HG02938 (cell line): ENCODE data around the gene CDX4.
"Not testable (repeated sequence)": the region's sequence is repeated elsewhere in the genome, so short reads cannot be mapped to it uniquely, and the experiment has no call there.

Experiments used
- ATAC-seq: cut with Tn5 transposase; IDR thresholded peaks from one replicate; pipeline ENCODE4 v1.9.1; 2021; ENCODE audit warnings: mild to moderate bottlenecking, moderate library complexity; ENCODE audit not compliant: unreplicated experiment

Gene CDX4

DNA sequence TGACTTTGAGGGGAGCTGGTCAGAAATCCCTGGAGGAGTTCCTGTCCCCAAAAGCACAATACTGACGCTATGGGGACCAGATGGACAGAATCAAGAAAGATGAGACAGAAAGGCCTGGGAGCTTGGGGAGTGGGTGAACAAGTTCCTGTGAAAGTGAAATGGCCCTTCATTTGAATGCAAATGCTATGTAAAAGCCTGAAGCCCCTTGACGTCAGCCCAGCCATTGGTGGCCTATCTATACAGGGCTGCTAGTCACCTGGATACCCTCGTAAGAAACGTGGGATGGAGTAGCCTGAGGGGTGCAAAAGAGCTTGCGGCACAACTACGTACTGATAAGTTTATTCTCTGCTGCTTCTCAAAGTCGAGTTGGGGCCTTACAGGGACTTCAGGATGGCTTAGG lies at the start of gene CDX4:
CDX4 (plus strand) TSS at position 223 of the 400 bp plus-strand sequence. CDS start 201 bp downstream, outside the sequence.
- ATAC-seq: no peak

GRCh38 chrX:73398185-73398914 lies 48.5 kb upstream of the CDX4 start:
- no peak for ATAC-seq

DNA sequence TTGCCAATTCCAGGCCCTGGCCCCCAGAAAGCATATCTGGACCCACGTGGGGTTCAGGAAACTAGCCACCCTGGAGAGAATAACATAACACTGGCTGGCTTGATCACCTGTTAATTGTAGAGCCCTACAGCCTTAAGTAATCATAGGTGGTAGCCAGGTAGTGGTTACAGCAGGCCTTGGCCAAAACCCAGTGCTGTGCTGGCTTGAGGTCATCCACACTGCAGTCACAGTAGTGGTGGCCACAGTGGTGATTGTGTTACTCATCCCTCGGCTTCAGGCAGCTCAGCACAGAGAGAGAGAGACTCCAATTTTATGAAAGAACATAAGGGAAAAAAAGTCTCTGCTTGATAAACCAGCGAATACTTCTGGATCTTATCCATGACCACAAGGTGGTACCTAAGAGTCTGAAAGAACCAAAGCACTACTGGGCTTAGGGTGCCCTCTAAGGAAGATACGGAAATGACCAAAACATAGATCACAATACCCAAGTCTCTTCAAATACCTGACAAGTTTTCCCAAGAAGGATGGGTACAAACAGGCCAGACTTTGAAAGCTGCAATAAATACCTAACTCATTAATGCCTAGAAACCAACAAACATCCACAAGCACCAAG lies 46.6 kb upstream of the CDX4 start:
- no peak for ATAC-seq

DNA sequence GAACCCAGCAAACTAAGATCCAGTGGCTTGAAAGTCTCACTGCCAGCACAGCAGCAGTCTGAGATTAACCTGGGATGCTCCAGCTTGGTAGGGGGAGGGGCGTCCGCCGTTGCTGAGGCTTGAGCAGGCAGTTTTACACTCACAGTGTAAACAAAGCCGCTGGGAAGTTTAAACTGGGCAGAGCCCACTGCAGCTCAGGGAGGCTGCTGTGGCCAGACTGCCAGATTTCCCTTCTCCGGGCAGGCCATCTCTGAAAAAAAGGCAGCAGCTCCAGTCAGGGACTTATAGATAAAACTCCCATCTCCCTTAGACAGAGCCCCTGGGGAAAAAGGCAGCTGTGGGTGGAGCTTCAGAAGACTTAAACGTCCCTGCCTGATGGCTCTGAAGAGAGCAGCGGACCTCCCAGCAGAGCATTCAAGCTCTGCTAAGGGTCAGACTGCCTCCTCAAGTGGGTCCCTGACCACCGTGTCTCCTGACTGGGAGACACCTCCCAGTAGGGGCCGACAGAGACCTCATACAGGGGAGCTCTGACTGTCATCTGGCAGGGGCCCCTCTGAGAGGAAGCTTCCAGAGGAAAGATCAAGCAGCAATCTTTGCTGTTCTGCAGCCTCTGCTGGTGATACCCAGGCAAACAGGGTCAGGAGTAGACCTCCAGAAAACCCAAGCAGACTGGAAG lies 45.1 kb upstream of the CDX4 start:
- no peak for ATAC-seq

DNA sequence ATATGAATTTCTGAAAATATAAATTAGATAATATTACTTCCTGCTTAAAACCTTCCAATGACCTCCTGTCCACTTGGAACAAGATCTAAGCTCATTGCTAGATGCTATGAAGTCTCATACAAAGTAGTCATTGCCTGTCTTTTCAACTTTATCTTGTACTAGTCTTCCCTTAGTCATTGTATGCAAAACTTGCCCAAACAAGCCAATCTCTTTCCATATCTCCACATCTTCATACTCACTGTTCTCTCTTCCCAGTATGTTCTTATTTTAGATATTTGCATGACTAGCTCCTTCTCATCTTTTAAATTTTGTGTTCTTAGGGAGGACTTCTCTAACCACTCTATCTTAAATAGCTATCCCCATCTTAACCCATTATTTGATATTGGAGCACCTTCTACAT lies 33.9 kb upstream of the CDX4 start:
- ATAC-seq: no peak

DNA sequence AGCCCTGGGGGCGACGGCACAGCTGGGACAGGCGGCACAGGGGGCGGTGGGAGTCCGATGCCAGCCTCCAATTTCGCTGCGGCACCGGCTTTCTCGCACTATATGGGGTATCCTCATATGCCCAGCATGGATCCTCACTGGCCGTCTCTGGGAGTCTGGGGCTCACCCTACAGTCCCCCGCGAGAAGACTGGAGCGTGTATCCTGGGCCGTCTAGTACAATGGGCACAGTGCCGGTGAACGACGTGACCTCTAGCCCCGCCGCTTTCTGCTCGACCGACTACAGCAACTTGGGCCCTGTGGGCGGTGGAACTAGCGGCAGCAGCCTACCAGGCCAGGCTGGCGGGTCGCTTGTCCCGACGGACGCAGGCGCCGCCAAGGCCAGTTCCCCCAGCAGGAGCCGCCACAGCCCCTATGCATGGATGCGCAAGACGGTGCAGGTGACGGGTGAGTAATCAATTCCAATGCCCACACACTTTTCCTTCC lies 500 bp downstream of the CDX4 start:
- no peak for ATAC-seq

- no peak for ATAC-seq
These were observed 1.5 kb downstream of the CDX4 start for GRCh38 chrX:73448379-73448778.

DNA sequence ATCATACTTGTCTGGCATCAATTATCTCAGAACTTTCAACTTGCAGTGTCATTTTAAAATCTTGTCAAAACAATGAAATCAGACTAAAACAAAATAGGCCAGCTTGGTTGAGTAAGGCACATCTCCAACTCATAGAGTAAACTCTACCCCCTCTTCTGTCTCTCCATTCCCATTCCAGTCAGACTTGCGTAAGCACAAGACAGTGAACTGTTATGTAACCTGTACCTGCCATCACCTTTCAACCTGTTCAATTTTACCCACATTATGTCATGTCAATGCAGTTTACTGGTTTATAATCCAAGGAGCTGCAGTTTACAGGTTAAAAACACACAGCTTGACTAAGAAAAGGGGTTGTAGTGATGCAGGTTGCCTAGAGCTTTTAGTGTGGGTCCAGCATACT lies 8.3 kb downstream of the CDX4 start:
- ATAC-seq: no peak

GRCh38 chrX:73457306-73457705 lies 10.5 kb downstream of the CDX4 start:
- ATAC-seq: no peak

GRCh38 chrX:73468376-73468775 lies 21.5 kb downstream of the CDX4 start:
- ATAC-seq: no peak

DNA sequence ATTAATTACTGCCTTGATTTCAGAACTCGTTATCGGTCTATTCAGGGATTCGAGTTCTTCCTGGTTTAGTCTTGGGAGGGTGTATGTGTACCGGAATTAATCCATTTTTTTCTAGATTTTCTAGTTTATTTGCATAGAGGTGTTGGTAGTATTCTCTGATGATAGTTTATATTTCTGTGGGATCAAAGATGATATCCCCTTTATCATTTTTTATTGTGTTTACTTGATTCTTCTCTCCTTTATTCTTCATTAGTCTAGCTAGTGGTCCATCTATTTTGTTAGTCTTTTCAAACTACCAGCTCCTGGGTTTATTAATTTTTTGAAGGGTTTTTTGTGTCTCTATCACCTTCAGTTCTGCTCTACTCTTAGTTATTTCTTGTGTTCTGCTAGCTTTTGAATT lies 32.1 kb downstream of the CDX4 start:
- no peak for ATAC-seq

DNA sequence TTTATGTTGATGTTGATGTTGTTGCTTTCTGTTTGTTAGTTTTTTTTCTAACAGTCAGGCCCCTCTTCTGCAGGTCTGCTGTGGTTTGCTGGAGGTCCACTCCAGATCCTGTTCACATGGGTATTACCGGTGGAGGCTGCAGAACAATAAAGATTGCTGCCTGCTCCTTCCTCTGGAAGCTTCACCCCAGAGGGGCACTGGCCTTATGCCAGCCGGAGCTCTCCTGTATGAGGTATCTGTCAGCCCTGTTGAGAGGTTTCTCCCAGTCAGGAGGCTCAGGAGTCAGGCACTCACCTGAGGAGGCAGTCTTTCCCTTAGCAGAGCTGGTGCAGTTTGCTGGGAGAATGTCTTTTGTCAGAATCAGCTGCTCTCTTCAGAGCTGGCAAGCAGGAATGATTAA lies 34.7 kb downstream of the CDX4 start:
- no peak for ATAC-seq

GRCh38 chrX:73490661-73491060 lies 43.8 kb downstream of the CDX4 start:
- no peak for ATAC-seq

DNA sequence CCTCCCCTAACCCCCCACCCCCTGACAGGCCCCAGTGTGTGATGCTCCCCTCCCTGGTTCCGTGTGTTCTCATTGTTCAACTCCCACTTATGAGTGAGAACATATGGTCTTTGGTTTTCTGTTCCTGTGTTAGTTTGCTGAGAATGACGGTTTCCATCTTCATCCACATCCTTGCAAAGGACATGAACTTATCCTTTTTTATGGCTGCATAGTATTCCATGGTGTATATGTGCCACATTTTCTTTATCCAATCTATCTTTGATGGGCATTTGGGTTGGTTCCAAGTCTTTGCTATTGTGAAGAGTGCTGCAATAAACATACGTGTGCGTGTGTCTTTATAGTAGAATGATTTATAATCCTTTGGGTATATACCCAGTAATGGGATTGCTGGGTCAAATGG lies 45.3 kb downstream of the CDX4 start:
- ATAC-seq: not testable (repeated sequence)
